ENCODE data around the gene RNF175.

RNF175 gene

GRCh38 chr4:153728660-153729059 lies 31.2 kb downstream of the RNF175 start:
- no peaks in the 10 kb centered on the region for H3K9me3 ChIP-seq (ENCODE audit: severe bottlenecking)
- H3K36me3 ChIP-seq (ENCODE audit: low read depth): no peaks in the 10 kb centered on the region
- no peaks in the 10 kb centered on the region for H3K27me3 ChIP-seq (ENCODE audit: insufficient read depth, poor library complexity, severe bottlenecking)
- no peak overlapping the region for H3K4me3 ChIP-seq (ENCODE audit: severe bottlenecking)
- ATAC-seq (ENCODE audit: low read depth) (no peak), DNase-seq (ENCODE audit: low spot score) (no peak)
- TF ChIP-seq CTCF (IDR thresholded peaks at IDR 0.05; ENCODE audit: poor library complexity, severe bottlenecking): no peak
- H3K4me1 ChIP-seq (ENCODE audit: insufficient read depth, poor library complexity, severe bottlenecking): peaks cover 10% of the 10 kb centered on the region
- no peak overlapping the region for H3K27ac ChIP-seq (ENCODE audit: poor library complexity, severe bottlenecking)

GRCh38 chr4:153728151-153728550 lies 31.7 kb downstream of the RNF175 start:
- DNase-seq (ENCODE audit: low spot score) (no peak), ATAC-seq (ENCODE audit: low read depth) (no peak)
- peaks cover 10% of the 10 kb centered on the region for H3K4me1 ChIP-seq (ENCODE audit: insufficient read depth, poor library complexity, severe bottlenecking)
- H3K36me3 ChIP-seq (ENCODE audit: low read depth): no peaks in the 10 kb centered on the region
- TF ChIP-seq CTCF (IDR thresholded peaks at IDR 0.05; ENCODE audit: poor library complexity, severe bottlenecking): no peak
- H3K27me3 ChIP-seq (ENCODE audit: insufficient read depth, poor library complexity, severe bottlenecking): no peaks in the 10 kb centered on the region
- H3K4me3 ChIP-seq (ENCODE audit: severe bottlenecking): no peak overlapping the region
- no peak overlapping the region for H3K27ac ChIP-seq (ENCODE audit: poor library complexity, severe bottlenecking)
- H3K9me3 ChIP-seq (ENCODE audit: severe bottlenecking): no peaks in the 10 kb centered on the region

GRCh38 chr4:153725831-153726154 lies 34.0 kb downstream of the RNF175 start:
- H3K4me3 ChIP-seq (ENCODE audit: severe bottlenecking): no peak overlapping the region
- ATAC-seq (ENCODE audit: low read depth) (no peak), DNase-seq (ENCODE audit: low spot score) (no peak)
- TF ChIP-seq CTCF (IDR thresholded peaks at IDR 0.05; ENCODE audit: poor library complexity, severe bottlenecking): no peak
- H3K27me3 ChIP-seq (ENCODE audit: insufficient read depth, poor library complexity, severe bottlenecking): no peaks in the 10 kb centered on the region
- no peaks in the 10 kb centered on the region for H3K4me1 ChIP-seq (ENCODE audit: insufficient read depth, poor library complexity, severe bottlenecking)
- H3K36me3 ChIP-seq (ENCODE audit: low read depth): no peaks in the 10 kb centered on the region
- no peak overlapping the region for H3K27ac ChIP-seq (ENCODE audit: poor library complexity, severe bottlenecking)
- no peaks in the 10 kb centered on the region for H3K9me3 ChIP-seq (ENCODE audit: severe bottlenecking)

GRCh38 chr4:153725136-153725830 lies 34.5 kb downstream of the RNF175 start:
- Histone ChIP-seq H3K4me1 (ENCODE audit: insufficient read depth, poor library complexity, severe bottlenecking) (no peaks in the 10 kb centered on the region), H3K9me3 (ENCODE audit: severe bottlenecking) (no peaks in the 10 kb centered on the region), H3K36me3 (ENCODE audit: low read depth) (no peaks in the 10 kb centered on the region), H3K4me3 (ENCODE audit: severe bottlenecking) (no peak overlapping the region), H3K27ac (ENCODE audit: poor library complexity, severe bottlenecking) (no peak overlapping the region), H3K27me3 (ENCODE audit: insufficient read depth, poor library complexity, severe bottlenecking) (no peaks in the 10 kb centered on the region)
- ATAC-seq (ENCODE audit: low read depth): no peak
- no peak for TF ChIP-seq CTCF (IDR thresholded peaks at IDR 0.05; ENCODE audit: poor library complexity, severe bottlenecking)
- DNase-seq (ENCODE audit: low spot score): no peak

- Histone ChIP-seq H3K4me3 (ENCODE audit: severe bottlenecking) (no peak overlapping the region), H3K36me3 (ENCODE audit: low read depth) (no peaks in the 10 kb centered on the region), H3K27ac (ENCODE audit: poor library complexity, severe bottlenecking) (no peak overlapping the region), H3K27me3 (ENCODE audit: insufficient read depth, poor library complexity, severe bottlenecking) (no peaks in the 10 kb centered on the region), H3K9me3 (ENCODE audit: severe bottlenecking) (no peaks in the 10 kb centered on the region), H3K4me1 (ENCODE audit: insufficient read depth, poor library complexity, severe bottlenecking) (no peaks in the 10 kb centered on the region)
- DNase-seq (ENCODE audit: low spot score) (no peak), ATAC-seq (ENCODE audit: low read depth) (no peak)
- TF ChIP-seq CTCF (IDR thresholded peaks at IDR 0.05; ENCODE audit: poor library complexity, severe bottlenecking): no peak
Observed at GRCh38 chr4:153724606-153725005, 35.2 kb downstream of the RNF175 start.

Data from RWPE2 (cell line).